ENCODE data around the gene ARAP3.

ARAP3 gene

GRCh38 chr5:141668601-141669265, 13.3 kb downstream of the ARAP3 start:
- DNase-seq (ENCODE audit: low read depth) = no peak

DNA sequence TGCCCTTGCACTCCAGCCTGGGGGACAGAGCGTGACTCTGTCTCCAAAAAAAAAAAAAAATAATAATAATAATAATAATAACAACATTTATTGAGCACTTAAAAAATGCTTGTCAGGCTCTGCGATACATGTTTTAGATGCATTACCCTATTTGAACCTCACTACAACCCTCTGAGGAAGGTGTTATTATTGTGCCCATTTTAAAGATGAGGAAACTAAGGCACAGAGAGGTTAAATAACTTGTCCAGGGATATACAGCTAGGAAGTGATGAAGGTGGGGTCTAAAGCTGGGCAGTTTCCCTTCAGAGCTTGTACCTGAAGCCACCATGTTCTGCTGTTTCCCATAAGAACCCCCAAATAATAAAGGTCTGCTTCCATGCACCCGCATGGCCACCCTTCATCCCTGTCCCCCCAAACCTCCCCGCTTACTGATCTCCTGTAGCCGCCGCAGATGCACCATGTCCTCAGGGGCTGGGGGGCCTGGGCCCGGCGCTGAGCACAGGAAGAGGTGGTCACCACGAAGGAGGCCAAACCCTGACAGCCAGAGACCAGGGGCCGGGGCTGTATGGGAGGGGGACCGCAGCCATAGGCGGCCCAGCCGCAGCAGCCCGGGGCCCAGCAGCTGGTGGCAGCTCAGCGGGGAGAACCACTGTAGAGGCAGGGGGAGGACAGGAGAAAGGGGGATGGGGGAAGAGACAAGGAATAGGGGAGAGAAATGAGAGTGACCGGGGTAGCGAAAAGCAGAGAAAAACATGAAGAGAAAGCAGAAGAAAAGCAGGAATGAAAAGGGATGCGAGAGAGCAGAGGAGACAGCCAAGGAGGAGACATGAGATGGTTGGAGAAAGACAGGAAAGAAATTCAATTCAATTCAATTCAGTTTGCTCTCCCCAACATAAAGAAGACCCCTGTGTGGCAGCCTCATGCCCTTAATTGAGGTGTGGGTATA, 15.8 kb downstream of the ARAP3 start:
- DNase-seq (ENCODE audit: low read depth) = no peak

- peak; percentile 58 for DNase-seq (ENCODE audit: low read depth)
Measured at GRCh38 chr5:141664733-141665461, 17.1 kb downstream of the ARAP3 start.

DNA sequence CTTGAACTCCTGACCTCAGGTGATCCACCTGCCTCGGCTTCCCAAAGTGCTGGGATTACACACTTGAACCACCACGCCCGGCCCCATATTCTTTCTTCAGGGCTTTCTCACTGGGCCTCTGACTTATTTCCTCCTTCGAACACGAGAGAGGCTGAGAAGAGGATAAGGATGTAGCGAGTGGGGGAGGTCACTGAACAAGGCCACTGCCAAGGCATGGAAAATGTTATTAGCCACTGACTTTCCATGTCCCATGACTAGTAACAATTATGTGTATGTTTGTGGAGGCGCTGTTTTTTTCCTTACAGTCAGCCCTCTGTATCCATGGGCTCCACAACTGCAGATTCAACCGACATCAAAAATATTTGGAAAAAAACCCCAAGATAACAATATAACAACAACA, 18.5 kb downstream of the ARAP3 start:
- no peak for DNase-seq (ENCODE audit: low read depth)

DNA sequence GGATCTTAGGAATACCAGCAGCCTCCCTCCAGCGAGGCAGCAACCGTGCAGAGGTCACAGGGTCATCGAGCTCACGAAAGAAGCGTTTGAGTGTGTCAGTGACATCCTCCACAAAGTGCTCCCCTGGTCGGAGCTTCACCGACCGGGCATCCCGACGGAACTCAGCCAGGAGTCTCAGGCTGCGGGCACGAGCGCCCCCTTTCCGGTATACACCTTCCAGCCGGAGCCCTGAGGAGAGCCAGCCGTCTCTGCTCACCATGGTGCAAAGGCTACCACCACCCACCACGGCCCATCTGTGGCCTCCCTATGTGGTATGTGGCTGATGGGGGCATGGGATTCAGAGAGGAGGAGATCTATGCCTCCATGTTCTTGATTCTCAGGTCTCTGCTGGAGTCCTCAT, 20.0 kb downstream of the ARAP3 start:
- no peak for DNase-seq (ENCODE audit: low read depth)

- no peak for DNase-seq (ENCODE audit: low read depth)
Measured at GRCh38 chr5:141657937-141658545, 24.0 kb downstream of the ARAP3 start.

GRCh38 chr5:141657404-141657803, 24.6 kb downstream of the ARAP3 start:
- no peak for DNase-seq (ENCODE audit: low read depth)

- no peak for DNase-seq (ENCODE audit: low read depth)
Measured at GRCh38 chr5:141656396-141656795, 25.6 kb downstream of the ARAP3 start.

- no peak for DNase-seq (ENCODE audit: low read depth)
Measured at GRCh38 chr5:141655020-141655419, 27.0 kb downstream of the ARAP3 start.

- DNase-seq (ENCODE audit: low read depth) = no peak
Measured at GRCh38 chr5:141654298-141654697, 27.7 kb downstream of the ARAP3 start.

DNA sequence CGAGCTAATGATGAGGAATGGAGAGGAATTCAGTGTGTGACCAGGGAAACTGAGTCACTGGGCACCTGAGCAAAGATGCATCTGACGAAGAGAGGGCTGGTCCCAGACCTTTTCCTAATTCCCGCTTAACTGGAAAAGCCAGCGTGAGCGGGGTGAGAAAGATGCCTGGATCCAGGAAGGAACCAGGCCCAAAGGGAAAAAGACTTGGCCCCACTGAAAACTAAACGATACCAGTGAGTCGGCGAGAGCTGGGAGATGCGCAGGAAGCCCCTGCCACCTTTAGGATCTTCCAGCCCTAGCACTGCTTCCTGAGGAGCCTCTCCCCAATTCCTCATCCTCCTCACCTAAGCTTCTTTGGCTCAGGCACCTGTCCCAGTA, 30.3 kb downstream of the ARAP3 start:
- DNase-seq (ENCODE audit: low read depth) = no peak

DNA sequence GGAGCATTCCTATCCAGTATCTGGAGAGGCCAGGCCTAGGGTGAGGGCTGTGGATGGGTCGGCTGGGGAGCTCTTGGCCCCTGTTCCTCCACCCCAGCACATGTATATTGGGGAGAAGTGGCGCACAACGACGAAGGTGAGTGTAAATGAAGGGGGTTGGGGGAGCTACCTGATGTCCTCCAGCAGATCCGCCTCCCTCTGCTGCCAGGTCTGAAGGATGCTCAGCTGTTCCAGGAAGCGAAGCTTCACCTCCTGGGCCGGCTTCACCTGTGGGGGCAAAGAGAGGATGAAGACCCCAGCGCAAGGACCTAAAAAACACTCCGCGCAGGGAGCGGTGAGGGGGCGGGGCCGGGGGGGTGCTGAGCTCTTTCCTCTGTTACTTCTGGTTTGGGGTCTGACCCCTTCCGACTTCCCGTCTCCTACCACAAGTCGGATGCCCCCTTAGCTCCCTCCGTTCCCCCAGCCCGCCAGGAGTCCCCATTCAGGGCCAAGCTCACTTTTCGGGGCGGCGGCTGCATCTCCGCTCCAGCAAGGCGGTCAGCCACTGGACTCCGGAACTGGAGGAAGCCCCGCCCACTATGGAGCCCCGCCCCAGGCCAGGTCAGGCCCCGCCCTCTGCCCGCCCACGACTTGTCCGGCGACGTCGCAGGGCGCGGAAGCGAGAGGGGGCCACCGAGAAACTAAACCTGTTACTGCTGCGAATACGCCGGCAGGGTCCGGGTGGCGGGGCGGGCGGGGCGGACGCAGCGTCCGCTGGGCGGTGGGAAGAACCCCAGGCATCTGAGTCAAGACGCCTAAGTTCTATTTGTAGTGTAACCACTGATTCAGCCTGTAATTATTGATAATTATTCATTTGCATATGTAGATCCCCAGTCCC, 30.9 kb downstream of the ARAP3 start, which contains the start of gene FCHSD1:
FCHSD1 (minus strand) TSS at position 568 of the 877 bp plus-strand sequence; CDS start at position 518, 50 bp downstream.
- DNase-seq (ENCODE audit: low read depth) = peak; percentile 79

DNA sequence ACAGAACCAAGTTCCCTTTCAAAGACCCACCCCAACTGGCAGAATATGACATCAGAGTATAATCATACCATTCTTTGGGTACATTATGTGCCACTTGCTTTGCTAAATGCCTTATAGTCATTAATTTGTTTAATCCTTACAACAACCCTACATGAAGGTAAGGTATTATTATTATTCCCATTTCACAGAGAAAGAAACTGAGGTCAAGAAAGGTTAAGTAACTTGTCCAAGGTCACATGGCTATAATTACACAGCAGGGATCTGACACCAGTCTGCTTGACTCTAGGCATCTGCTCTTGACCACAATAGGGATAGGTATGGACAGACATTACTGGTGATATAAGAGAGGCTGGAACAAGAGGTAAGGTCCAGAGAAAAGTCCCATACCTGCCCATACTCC, 32.1 kb downstream of the ARAP3 start:
- DNase-seq (ENCODE audit: low read depth) = no peak

DNA sequence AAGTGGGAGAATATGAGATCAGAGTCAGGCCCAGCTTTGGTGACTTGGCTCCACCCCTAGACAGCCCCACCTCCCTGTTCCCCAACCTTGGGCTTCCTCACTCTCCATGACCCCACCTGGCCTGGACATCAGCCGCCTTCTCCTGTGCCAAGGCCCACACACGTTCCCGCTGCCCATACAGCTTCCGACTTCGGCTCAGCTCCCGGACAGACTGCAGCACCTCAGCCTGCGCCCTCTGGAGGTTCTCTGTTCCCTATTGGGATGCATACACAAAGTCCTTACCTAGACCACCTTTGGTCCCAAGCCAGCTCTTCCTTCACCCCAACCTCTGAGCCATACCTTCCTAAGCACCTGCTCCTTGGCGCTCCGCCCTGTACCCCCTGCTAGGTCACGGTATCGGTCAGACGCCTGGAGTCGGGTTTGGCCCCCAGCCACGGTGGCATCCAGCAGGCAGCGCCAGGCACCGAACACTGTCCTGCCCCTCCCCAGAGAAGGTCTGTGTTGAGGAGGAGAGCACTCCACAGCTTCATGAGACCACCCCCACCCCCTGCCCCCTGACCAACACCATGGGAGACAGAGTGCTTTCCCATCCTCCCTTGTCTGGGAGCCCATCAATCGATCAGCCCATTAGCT, 32.9 kb downstream of the ARAP3 start:
- no peak for DNase-seq (ENCODE audit: low read depth)

DNA sequence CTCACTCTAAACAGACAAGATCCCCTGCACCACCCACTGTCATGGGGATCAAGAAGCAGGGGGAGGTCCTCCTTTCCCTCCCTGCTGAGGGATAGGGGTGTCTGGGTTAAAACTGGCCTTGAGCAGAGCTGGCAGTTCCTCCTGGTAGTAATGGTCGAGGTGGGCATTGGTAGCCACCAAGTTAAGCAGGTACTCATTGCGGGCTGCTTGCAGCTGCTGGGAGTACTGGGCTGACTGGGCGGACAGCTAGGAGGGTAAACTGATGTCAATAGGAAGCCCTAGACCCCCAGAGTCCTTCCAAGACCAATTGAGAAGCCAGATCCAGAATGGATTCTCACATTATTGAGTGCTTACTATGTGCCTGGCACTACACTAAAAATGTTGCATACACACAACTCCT, 34.2 kb downstream of the ARAP3 start:
- no peak for DNase-seq (ENCODE audit: low read depth)

DNA sequence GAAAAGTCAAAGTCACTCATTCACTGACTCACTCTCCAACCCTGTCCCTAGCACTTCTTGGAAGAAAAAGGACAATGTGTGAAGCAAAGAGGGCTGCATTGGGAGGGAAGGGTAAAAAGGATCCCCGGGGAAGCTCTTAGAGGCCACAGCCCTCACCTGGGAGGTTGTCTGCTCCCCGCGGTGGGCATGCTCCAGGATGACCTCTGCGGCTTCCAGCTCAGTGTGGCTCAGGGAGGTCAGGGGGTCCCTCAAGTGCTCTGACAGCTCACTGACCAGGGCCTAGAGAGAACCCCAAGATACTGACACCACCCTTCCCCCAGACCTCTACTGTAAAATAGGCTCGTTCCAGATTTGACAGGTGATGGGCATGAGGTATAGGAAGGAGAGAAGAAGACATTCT, 34.8 kb downstream of the ARAP3 start:
- no peak for DNase-seq (ENCODE audit: low read depth)

DNA sequence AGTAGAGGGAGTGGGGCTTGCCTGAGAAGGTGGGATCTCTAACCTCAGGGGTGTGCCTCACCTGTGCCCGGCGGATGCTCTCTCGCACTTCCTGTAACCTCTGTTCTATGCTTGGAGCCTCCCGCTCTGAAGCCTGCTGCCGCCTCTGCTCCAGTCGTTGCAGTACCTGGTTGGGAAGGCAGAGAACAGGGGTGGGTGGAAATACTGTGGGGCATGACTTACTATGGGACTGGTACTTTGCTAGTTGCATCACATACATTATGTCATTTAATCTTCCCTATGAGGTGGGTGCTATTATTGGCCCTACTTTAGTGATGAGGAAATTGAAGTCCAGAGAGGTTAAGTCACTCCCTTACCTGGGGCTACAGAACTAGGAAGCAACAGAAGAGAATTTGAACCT, 36.0 kb downstream of the ARAP3 start:
- no peak for DNase-seq (ENCODE audit: low read depth)

DNA sequence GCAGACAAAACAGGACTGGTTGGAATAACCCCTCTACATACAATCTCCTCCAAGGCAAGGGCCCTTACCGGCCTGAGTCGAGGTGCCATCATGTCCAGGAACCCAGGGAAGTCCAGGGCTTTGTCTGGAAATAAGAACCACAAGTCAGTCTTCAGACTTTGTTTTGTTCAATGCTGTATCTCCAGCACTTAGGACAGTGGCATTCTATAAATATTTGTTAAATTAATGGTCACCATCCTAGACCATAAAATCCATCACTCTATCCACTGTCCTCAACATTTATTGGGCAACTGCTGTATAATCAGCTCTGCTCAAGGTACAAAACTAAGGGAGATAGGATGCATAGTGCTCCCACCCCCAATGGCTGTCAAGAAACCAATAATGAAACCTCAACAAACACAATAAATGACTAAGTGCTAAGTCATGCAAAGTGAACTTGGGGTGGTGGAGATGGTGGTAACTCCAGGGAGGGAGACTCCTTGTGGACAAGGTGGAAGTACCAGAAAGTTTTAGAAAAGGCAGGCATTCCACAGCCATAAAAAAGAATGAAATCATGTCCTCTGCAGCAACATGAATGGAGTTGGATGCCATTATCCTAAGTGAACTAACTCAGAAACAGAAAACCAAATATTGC, 40.3 kb downstream of the ARAP3 start:
- DNase-seq (ENCODE audit: low read depth) = no peak

DNA sequence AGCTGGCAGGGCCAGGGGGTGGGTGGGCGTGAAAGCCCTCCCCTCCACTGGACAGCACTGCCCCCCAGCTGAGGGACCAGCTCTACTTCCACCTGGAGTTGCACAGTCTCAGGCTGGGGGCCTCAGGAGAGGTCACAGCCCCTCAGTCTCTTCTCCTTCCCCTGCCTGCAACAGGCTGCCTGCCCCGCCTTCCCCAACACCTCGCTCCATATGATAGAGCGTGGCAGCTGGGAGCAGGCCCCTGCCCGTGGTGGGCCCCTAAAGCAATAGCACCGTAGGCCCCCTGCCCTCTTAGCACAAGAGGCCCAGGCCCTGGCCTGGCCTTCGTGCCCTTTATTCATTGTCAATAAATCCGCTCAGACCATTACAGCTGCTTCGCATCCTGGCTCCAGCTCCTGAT, 41.3 kb downstream of the ARAP3 start:
- no peak for DNase-seq (ENCODE audit: low read depth)

DNA sequence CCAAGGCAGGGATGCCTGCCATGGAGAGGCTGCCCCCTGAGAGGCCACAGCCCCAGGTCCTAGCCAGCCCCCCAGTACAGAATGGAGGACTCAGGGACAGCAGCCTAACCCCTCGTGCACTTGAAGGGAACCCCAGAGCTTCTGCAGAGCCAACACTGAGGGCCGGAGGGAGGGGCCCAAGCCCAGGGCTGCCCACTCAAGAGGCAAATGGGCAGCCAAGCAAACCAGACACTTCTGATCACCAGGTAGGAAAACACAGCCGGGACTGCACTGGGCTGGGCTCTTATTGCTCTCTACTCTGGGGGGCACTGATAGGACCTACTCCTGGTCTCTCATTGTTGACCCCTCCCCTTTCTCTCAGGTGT, 42.0 kb downstream of the ARAP3 start:
- DNase-seq (ENCODE audit: low read depth) = no peak

All from stimulated activated CD8-positive, alpha-beta memory T cell treated with anti-CD3 and anti-CD28 coated beads, Interleukin-15, amount 100 ng/mL, for 24 hours (primary cell).